ENCODE data around the gene CEP290.

The CEP290 gene

GRCh38 chr12:88182416-88182815 is 40.5 kb upstream of the CEP290 start:
- Histone ChIP-seq H3K9ac (ENCODE audit: low read length) (no peak overlapping the region), H3K4me2 (ENCODE audit: low read depth, low read length, poor library complexity, severe bottlenecking) (no peak overlapping the region), H4K20me1 (ENCODE audit: low read depth, low read length) (no peaks in the 10 kb centered on the region), H3F3A (ENCODE audit: insufficient read depth) (no peaks in the 10 kb centered on the region), H3K27ac (ENCODE audit: low read depth, low read length) (no peak overlapping the region), H3K4me3 (ENCODE audit: insufficient read depth, low read length, poor library complexity, severe bottlenecking) (no peak overlapping the region), H3K27me3 (ENCODE audit: low read length) (no peaks in the 10 kb centered on the region), H3K9me3 (ENCODE audit: insufficient read depth, low read length) (no peaks in the 10 kb centered on the region), H3K9me2 (replicated peaks; ENCODE audit: insufficient read depth, low read length) (no peaks in the 10 kb centered on the region), H3K36me3 (ENCODE audit: low read length) (no peaks in the 10 kb centered on the region), H2AFZ (ENCODE audit: low read depth, low read length, severe bottlenecking) (no peak overlapping the region), H3K79me2 (ENCODE audit: insufficient read depth, low read length) (no peaks in the 10 kb centered on the region)
- TF ChIP-seq EZH2phosphoT487 (conservative IDR thresholded peaks at IDR 0.05; ENCODE audit: low read length) = no peak
- no peak for TF ChIP-seq CTCF (IDR thresholded peaks at IDR 0.05; ENCODE audit: insufficient read depth, low read length, poor library complexity, severe bottlenecking)

GRCh38 chr12:88181881-88182280 is 40.0 kb upstream of the CEP290 start:
- Histone ChIP-seq H3K27me3 (ENCODE audit: low read length) (no peaks in the 10 kb centered on the region), H3F3A (ENCODE audit: insufficient read depth) (no peaks in the 10 kb centered on the region), H3K36me3 (ENCODE audit: low read length) (no peaks in the 10 kb centered on the region), H3K9me2 (replicated peaks; ENCODE audit: insufficient read depth, low read length) (no peaks in the 10 kb centered on the region), H3K4me2 (ENCODE audit: low read depth, low read length, poor library complexity, severe bottlenecking) (no peak overlapping the region), H3K9ac (ENCODE audit: low read length) (no peak overlapping the region), H2AFZ (ENCODE audit: low read depth, low read length, severe bottlenecking) (no peak overlapping the region), H3K4me3 (ENCODE audit: insufficient read depth, low read length, poor library complexity, severe bottlenecking) (no peak overlapping the region), H3K79me2 (ENCODE audit: insufficient read depth, low read length) (no peaks in the 10 kb centered on the region), H3K9me3 (ENCODE audit: insufficient read depth, low read length) (no peaks in the 10 kb centered on the region), H4K20me1 (ENCODE audit: low read depth, low read length) (no peaks in the 10 kb centered on the region), H3K27ac (ENCODE audit: low read depth, low read length) (no peak overlapping the region)
- TF ChIP-seq EZH2phosphoT487 (conservative IDR thresholded peaks at IDR 0.05; ENCODE audit: low read length) = no peak
- TF ChIP-seq CTCF (IDR thresholded peaks at IDR 0.05; ENCODE audit: insufficient read depth, low read length, poor library complexity, severe bottlenecking) = no peak

GRCh38 chr12:88179436-88180014 is 37.6 kb upstream of the CEP290 start:
- H3K27me3 ChIP-seq (ENCODE audit: low read length) = no peaks in the 10 kb centered on the region
- no peak overlapping the region for H3K9ac ChIP-seq (ENCODE audit: low read length)
- TF ChIP-seq EZH2phosphoT487 (conservative IDR thresholded peaks at IDR 0.05; ENCODE audit: low read length) = no peak
- TF ChIP-seq CTCF (IDR thresholded peaks at IDR 0.05; ENCODE audit: insufficient read depth, low read length, poor library complexity, severe bottlenecking) = no peak
- no peaks in the 10 kb centered on the region for H4K20me1 ChIP-seq (ENCODE audit: low read depth, low read length)
- no peak overlapping the region for H3K4me3 ChIP-seq (ENCODE audit: insufficient read depth, low read length, poor library complexity, severe bottlenecking)
- H3K4me2 ChIP-seq (ENCODE audit: low read depth, low read length, poor library complexity, severe bottlenecking) = no peak overlapping the region
- no peaks in the 10 kb centered on the region for H3F3A ChIP-seq (ENCODE audit: insufficient read depth)
- 0 out of 2 replicates have a peak, but pooled peaks cover 8% of the 10 kb centered on the region for H3K36me3 ChIP-seq (ENCODE audit: low read length)
- H3K79me2 ChIP-seq (ENCODE audit: insufficient read depth, low read length) = no peaks in the 10 kb centered on the region
- no peak overlapping the region for H3K27ac ChIP-seq (ENCODE audit: low read depth, low read length)
- no peaks in the 10 kb centered on the region for H3K9me3 ChIP-seq (ENCODE audit: insufficient read depth, low read length)
- no peak overlapping the region for H2AFZ ChIP-seq (ENCODE audit: low read depth, low read length, severe bottlenecking)
- no peaks in the 10 kb centered on the region for H3K9me2 ChIP-seq (replicated peaks; ENCODE audit: insufficient read depth, low read length)
